Measurements from ENCODE around the gene TEKT4. TPM values are rescaled to one million over a fixed set of nuclear protein-coding genes. Genes with fewer than 3 reads are reported as not detected.
"Not testable (repeated sequence)": the region's sequence is repeated elsewhere in the genome, so short reads cannot be mapped to it uniquely, and the experiment has no call there.

The TEKT4 gene
- not detected for total RNA-seq

- DNase-seq (no peak), ATAC-seq (no peak)
- TF ChIP-seq CTCF (IDR thresholded peaks at IDR 0.05 in 4 of 5, conservative IDR thresholded peaks at IDR 0.05 in 1 of 5) (no peak), POLR2A (IDR thresholded peaks at IDR 0.05) (no peak)
- no peaks in the 10 kb centered on the region for H3K9me3 ChIP-seq
- in situ Hi-C loops (cut with MboI; ENCODE audit: low sequenced_read_pairs in 4 of 4) (no loop called here), intact Hi-C loops (cut with DNase I; ENCODE audit: low total_unique reads) (no loop called here)
- no peak within 1 kb of the TSS for H3K27ac ChIP-seq
- no peak within 1 kb of the TSS for H3K4me3 ChIP-seq
- peaks cover 7 to 21% (median 12%) of the 10 kb centered on the region in 3 donors for H3K27me3 ChIP-seq
- H3K36me3 ChIP-seq = no peaks in the 10 kb centered on the region
- H3K4me1 ChIP-seq = no peaks in the 10 kb centered on the region
Observed at GRCh38 chr2:94871226-94872087, at the start of gene TEKT4. TSS of gene TEKT4 (plus strand) at chr2:94871430. CDS start at chr2:94871580, 150 bp downstream.

GRCh38 chr2:94839224-94839623 is 32.0 kb upstream of the TEKT4 start:
- intact Hi-C loops (cut with DNase I; ENCODE audit: low total_unique reads); ATAC-seq: not testable (repeated sequence)

GRCh38 chr2:94856856-94857255 is 14.4 kb upstream of the TEKT4 start:
- intact Hi-C loops (cut with DNase I; ENCODE audit: low total_unique reads); H3K27ac ChIP-seq; H3K36me3 ChIP-seq; H3K4me1 ChIP-seq; H3K9me3 ChIP-seq; in situ Hi-C loops (cut with MboI; ENCODE audit: low sequenced_read_pairs in 4 of 4); ATAC-seq; DNase-seq: not testable (repeated sequence)
- peak overlapping the region in 1 of 4 donors; percentile 7 for H3K4me3 ChIP-seq
- H3K27me3 ChIP-seq = peaks cover 8 to 47% (median 31%) of the 10 kb centered on the region in 3 donors

More at GRCh38 chr2:94839224-94839623, 32.0 kb upstream of the TEKT4 start:
- H3K9me3 ChIP-seq; DNase-seq; H3K4me1 ChIP-seq; H3K4me3 ChIP-seq; H3K36me3 ChIP-seq; H3K27me3 ChIP-seq; H3K27ac ChIP-seq; in situ Hi-C loops (cut with MboI; ENCODE audit: low sequenced_read_pairs in 4 of 4): not testable (repeated sequence)

- H3K36me3 ChIP-seq; ATAC-seq; H3K9me3 ChIP-seq; H3K4me1 ChIP-seq; in situ Hi-C loops (cut with MboI; ENCODE audit: low sequenced_read_pairs in 4 of 4); H3K27ac ChIP-seq; intact Hi-C loops (cut with DNase I; ENCODE audit: low total_unique reads); DNase-seq: not testable (repeated sequence)
- H3K4me3 ChIP-seq = peak overlapping the region in 3 of 4 donors; percentile 7 to 56 (median 27)
- H3K27me3 ChIP-seq = peaks cover 8 to 53% (median 34%) of the 10 kb centered on the region in 3 donors
Observed at GRCh38 chr2:94857367-94858162, 13.7 kb upstream of the TEKT4 start.

GRCh38 chr2:94858163-94858888 is 12.9 kb upstream of the TEKT4 start:
- intact Hi-C loops (cut with DNase I; ENCODE audit: low total_unique reads); in situ Hi-C loops (cut with MboI; ENCODE audit: low sequenced_read_pairs in 4 of 4); DNase-seq; ATAC-seq; H3K27ac ChIP-seq; H3K4me1 ChIP-seq; H3K9me3 ChIP-seq; H3K36me3 ChIP-seq; H3K4me3 ChIP-seq: not testable (repeated sequence)
- peaks cover 15 to 60% (median 34%) of the 10 kb centered on the region in 3 donors for H3K27me3 ChIP-seq

GRCh38 chr2:94861308-94862152 is 9.7 kb upstream of the TEKT4 start:
- DNase-seq = no peak
- no peak overlapping the region for H3K4me3 ChIP-seq
- intact Hi-C loops (cut with DNase I; ENCODE audit: low total_unique reads) = no loop called here

GRCh38 chr2:94862903-94863302 is 8.3 kb upstream of the TEKT4 start:
- H3K36me3 ChIP-seq; H3K4me1 ChIP-seq; H3K9me3 ChIP-seq; ATAC-seq; DNase-seq; in situ Hi-C loops (cut with MboI; ENCODE audit: low sequenced_read_pairs in 4 of 4); intact Hi-C loops (cut with DNase I; ENCODE audit: low total_unique reads); H3K27ac ChIP-seq; H3K4me3 ChIP-seq: not testable (repeated sequence)
- peaks cover 24 to 41% (median 25%) of the 10 kb centered on the region in 3 donors for H3K27me3 ChIP-seq

More at GRCh38 chr2:94861308-94862152, 9.7 kb upstream of the TEKT4 start:
- no peak for ATAC-seq
- Histone ChIP-seq H3K9me3 (no peaks in the 10 kb centered on the region), H3K36me3 (no peaks in the 10 kb centered on the region), H3K27me3 (peaks cover 23 to 54% (median 37%) of the 10 kb centered on the region in 3 donors), H3K27ac (no peak overlapping the region), H3K4me1 (no peaks in the 10 kb centered on the region)
- TF ChIP-seq POLR2A (IDR thresholded peaks at IDR 0.05) = no peak
- no peak for TF ChIP-seq CTCF (IDR thresholded peaks at IDR 0.05 in 4 of 5, conservative IDR thresholded peaks at IDR 0.05 in 1 of 5)
- in situ Hi-C loops (cut with MboI; ENCODE audit: low sequenced_read_pairs in 4 of 4) = no loop called here

All from gastrocnemius medialis (tissue), 4 donors.